ENCODE data around the gene CALML3.

DNA sequence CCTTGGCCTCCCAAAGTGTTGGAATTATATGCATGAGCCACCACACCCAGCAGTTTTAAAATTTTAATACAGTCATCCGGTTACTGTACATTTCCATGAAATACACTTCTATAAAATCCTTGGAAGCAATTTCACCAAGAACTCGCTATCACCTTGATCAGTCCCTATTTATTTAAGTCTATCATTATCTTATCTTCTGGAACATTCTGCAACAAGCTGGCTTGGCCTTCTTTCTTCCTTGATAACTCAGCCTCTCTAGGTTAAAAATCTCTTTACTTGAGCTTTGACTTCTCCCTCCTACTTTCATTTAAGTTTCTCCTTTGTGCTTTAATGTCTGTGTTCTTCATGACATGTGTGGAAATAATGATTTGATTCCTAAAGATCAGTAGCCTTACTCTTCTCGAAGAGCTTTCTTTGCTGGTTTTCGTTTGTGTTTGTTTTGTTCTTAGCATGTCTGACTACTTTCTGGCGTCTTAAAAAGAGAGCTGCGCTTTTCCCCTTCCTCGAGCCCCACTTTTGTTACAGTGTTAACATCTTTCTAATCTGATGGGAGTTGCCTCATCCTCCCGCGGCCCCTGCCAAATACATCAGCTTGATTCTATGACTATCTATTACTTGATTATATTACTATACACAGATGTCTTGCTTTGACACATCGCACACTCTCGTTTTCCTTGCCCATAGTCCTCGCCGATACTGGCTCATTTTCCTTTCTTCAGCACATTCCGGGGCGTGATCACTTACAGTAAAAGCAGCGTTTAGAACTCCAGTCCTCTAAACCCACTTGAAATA is 14.3 kb upstream of the CALML3 start:
- TF ChIP-seq CTCF (IDR thresholded peaks at IDR 0.05), result no peak
- no peak for TF ChIP-seq POLR2A (IDR thresholded peaks at IDR 0.05)
- TF ChIP-seq EP300 (IDR thresholded peaks at IDR 0.05), result no peak
